Caco-2 (cell line): Measurements from ENCODE around the gene TMEM131. TPM values are rescaled to one million over a fixed set of nuclear protein-coding genes. Genes with fewer than 3 reads are reported as not detected.
"Not testable (repeated sequence)": the region's sequence is repeated elsewhere in the genome, so short reads cannot be mapped to it uniquely, and the experiment has no call there.

Source experiments
- BruUV-seq: library from RNA; stranded (reverse); fragments of 400-500 nt; replicated peaks from 2 replicates; lab custom pipeline; 2021; lab: Mats Ljungman, UMichigan
- CTCF ChIA-PET: fragments of 300-600 bp; sonication (Branson Sonifier 250); formaldehyde crosslinking; loops from one replicate; lab custom pipeline; 2022; ENCODE audit warnings: antibody characterized with exemption; lab: Charles Lee
- POLR2A ChIA-PET: fragments of 300-600 bp; sonication (Branson Sonifier 250); formaldehyde crosslinking; loops from one replicate; lab custom pipeline; 2022; ENCODE audit warnings: antibody characterized with exemption; lab: Charles Lee
- DNase-seq, 2 experiments: peaks; one replicate each; pipeline versions ENCODE4 v3.0.0 to v3.0.0-alpha.2; 2020 to 2022
- H3K27me3 ChIP-seq: replicated peaks from 2 replicates; pipeline ENCODE4 v1.6.0; 2011; ENCODE audit warnings: low read length; ENCODE audit not compliant: control insufficient read depth, insufficient read depth
- H3K36me3 ChIP-seq: 2 replicates; pipeline ENCODE4 v1.5.1; 2011; ENCODE audit warnings: low read length; ENCODE audit not compliant: control insufficient read depth, insufficient read depth
- H3K4me1 ChIP-seq: fragments of 250-450 bp; sonication (Bioruptor Pico); 2 replicates; pipeline ENCODE4 v1.5.1; 2020; ENCODE audit warnings: mild to moderate bottlenecking
- H3K4me3 ChIP-seq: 2 replicates; pipeline ENCODE4 v1.5.1; 2011; ENCODE audit warnings: low read depth, mild to moderate bottlenecking, control low read depth, low read length
- H3K9me3 ChIP-seq: fragments of 250-450 bp; sonication (Bioruptor Pico); 2 replicates; pipeline ENCODE4 v1.5.1; 2020; ENCODE audit warnings: mild to moderate bottlenecking, moderate library complexity
- H3K27ac Mint-ChIP-seq: one replicate; pipeline ENCODE4 v1.8.0; 2022; ENCODE audit warnings: mixed read lengths; ENCODE audit not compliant: unreplicated experiment
- H3K27me3 Mint-ChIP-seq: one replicate; pipeline ENCODE4 v1.8.0; 2022; ENCODE audit warnings: mixed read lengths; ENCODE audit not compliant: insufficient read depth, unreplicated experiment
- H3K36me3 Mint-ChIP-seq: one replicate; pipeline ENCODE4 v1.8.0; 2022; ENCODE audit warnings: mild to moderate bottlenecking, mixed read lengths; ENCODE audit not compliant: insufficient read depth, unreplicated experiment
- H3K4me1 Mint-ChIP-seq: one replicate; pipeline ENCODE4 v1.8.0; 2022; ENCODE audit warnings: low read depth, mixed read lengths; ENCODE audit not compliant: unreplicated experiment
- H3K4me3 Mint-ChIP-seq: one replicate; pipeline ENCODE4 v1.8.0; 2022; ENCODE audit warnings: mild to moderate bottlenecking, moderate library complexity, mixed read lengths; ENCODE audit not compliant: unreplicated experiment
- H3K9me3 Mint-ChIP-seq: one replicate; pipeline ENCODE4 v1.8.0; 2022; ENCODE audit warnings: mixed read lengths; ENCODE audit not compliant: unreplicated experiment
- intact Hi-C: fragments of 100-400 bp; cut with micrococcal nuclease; formaldehyde crosslinking; loops from one replicate; pipeline ENCODE4 v1.10.0; 2022; ENCODE audit not compliant: unreplicated experiment
- total RNA-seq: library from RNA; stranded (reverse); gene quantifications from 2 replicates; pipeline ENCODE4 v1.2.3, GENCODE V29; 2022
- TF ChIP-seq, protein P1 (sequence below), 2 experiments: fragments of 200-600 bp in 1 of 2; IDR thresholded peaks; 1 replicate in 1 of 2; 2 replicates in 1 of 2; pipeline versions ENCODE4 v1.5.1 to v1.8.0; 2011 to 2022; ENCODE audit warnings: antibody characterized with exemption in 1 of 2, control low read depth in 1 of 2, inconsistent platforms in 1 of 2, low read depth in 1 of 2, low read length in 1 of 2, mild to moderate bottlenecking in 1 of 2, moderate library complexity in 1 of 2; ENCODE audit not compliant: insufficient read depth in 1 of 2, severe bottlenecking in 1 of 2, unreplicated experiment in 1 of 2

Gene TMEM131
- total RNA-seq, 1 experiment from 2014 or later, result 36.3 TPM

- Mint-ChIP-seq H3K27ac (peak overlapping the region; percentile 48), H3K4me3 (no peak overlapping the region), H3K4me1 (peaks cover 34% of the 10 kb centered on the region), H3K9me3 (no peaks in the 10 kb centered on the region), H3K36me3 (no peaks in the 10 kb centered on the region), H3K27me3 (no peaks in the 10 kb centered on the region)
- ChIA-PET POLR2A (no interaction called here), CTCF (interaction anchor here (2.1 kb wide), 1 partner anchor 13 kb away, joined by 5 read pairs; no protein-coding TSS in a partner anchor)
- no TSS peak for BruUV-seq
- TF ChIP-seq, protein P1, sequence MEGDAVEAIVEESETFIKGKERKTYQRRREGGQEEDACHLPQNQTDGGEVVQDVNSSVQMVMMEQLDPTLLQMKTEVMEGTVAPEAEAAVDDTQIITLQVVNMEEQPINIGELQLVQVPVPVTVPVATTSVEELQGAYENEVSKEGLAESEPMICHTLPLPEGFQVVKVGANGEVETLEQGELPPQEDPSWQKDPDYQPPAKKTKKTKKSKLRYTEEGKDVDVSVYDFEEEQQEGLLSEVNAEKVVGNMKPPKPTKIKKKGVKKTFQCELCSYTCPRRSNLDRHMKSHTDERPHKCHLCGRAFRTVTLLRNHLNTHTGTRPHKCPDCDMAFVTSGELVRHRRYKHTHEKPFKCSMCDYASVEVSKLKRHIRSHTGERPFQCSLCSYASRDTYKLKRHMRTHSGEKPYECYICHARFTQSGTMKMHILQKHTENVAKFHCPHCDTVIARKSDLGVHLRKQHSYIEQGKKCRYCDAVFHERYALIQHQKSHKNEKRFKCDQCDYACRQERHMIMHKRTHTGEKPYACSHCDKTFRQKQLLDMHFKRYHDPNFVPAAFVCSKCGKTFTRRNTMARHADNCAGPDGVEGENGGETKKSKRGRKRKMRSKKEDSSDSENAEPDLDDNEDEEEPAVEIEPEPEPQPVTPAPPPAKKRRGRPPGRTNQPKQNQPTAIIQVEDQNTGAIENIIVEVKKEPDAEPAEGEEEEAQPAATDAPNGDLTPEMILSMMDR (IDR thresholded peaks at IDR 0.05; ENCODE audit: insufficient read depth in 1 of 2, low read depth in 1 of 2, low read length in 1 of 2, severe bottlenecking in 1 of 2, unreplicated experiment in 1 of 2), result no peak
- peaks cover 30% of the 10 kb centered on the region for H3K4me1 ChIP-seq
- DNase-seq, result no peak
- H3K4me3 ChIP-seq, result no peak overlapping the region
- H3K27me3 ChIP-seq, result no peaks in the 10 kb centered on the region
- H3K36me3 ChIP-seq, result no peaks in the 10 kb centered on the region
- intact Hi-C loops, result no loop called here
- H3K9me3 ChIP-seq, result no peaks in the 10 kb centered on the region
Measured at GRCh38 chr2:97712693-97713295, 283.0 kb downstream of the TMEM131 start.

- H3K9me3 ChIP-seq, H3K9me3 Mint-ChIP-seq, H3K27me3 Mint-ChIP-seq, H3K27me3 ChIP-seq, H3K36me3 Mint-ChIP-seq, POLR2A ChIA-PET, DNase-seq, H3K4me3 ChIP-seq, intact Hi-C loops, BruUV-seq, H3K36me3 ChIP-seq: not testable (repeated sequence)
- CTCF ChIA-PET, result interaction anchor here (2.1 kb wide), 1 partner anchor 12 kb away, joined by 5 read pairs; no protein-coding TSS in a partner anchor
- H3K4me3 Mint-ChIP-seq, result peak overlapping the region; percentile 43
- peak overlapping the region; percentile 48 for H3K27ac Mint-ChIP-seq
- H3K4me1 ChIP-seq, result peaks cover 30% of the 10 kb centered on the region
- peaks cover 34% of the 10 kb centered on the region for H3K4me1 Mint-ChIP-seq
Measured at GRCh38 chr2:97712175-97712574, 283.6 kb downstream of the TMEM131 start.

DNA sequence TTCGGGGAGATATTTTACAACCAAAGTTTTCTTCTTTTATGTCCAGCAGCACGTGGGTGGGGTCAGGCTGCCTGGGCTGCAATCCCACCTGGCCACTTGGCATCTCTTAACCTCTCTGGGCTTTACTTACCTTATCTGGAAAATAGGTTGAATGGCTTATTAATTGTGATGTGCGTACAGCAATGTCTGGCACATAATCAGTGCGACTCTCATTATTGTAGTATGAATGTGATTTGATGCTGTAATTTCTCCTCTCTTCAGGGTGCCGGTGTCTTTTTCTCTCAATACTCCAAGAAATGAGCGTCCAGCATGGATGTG, 284.4 kb downstream of the TMEM131 start:
- H3K4me3 Mint-ChIP-seq, result no peak overlapping the region
- H3K9me3 ChIP-seq, result no peaks in the 10 kb centered on the region
- H3K27ac Mint-ChIP-seq, result peak overlapping the region; percentile 48
- POLR2A ChIA-PET, result no interaction called here
- no peaks in the 10 kb centered on the region for H3K27me3 ChIP-seq
- no peaks in the 10 kb centered on the region for H3K36me3 ChIP-seq
- no peaks in the 10 kb centered on the region for H3K36me3 Mint-ChIP-seq
- H3K27me3 Mint-ChIP-seq, result no peaks in the 10 kb centered on the region
- CTCF ChIA-PET, result no interaction called here
- peaks cover 30% of the 10 kb centered on the region for H3K4me1 ChIP-seq
- BruUV-seq, result no TSS peak
- no peak overlapping the region for H3K4me3 ChIP-seq
- H3K4me1 Mint-ChIP-seq, result peaks cover 31% of the 10 kb centered on the region
- no peaks in the 10 kb centered on the region for H3K9me3 Mint-ChIP-seq
- TF ChIP-seq, protein P1 (IDR thresholded peaks at IDR 0.05; ENCODE audit: insufficient read depth in 1 of 2, low read depth in 1 of 2, low read length in 1 of 2, severe bottlenecking in 1 of 2, unreplicated experiment in 1 of 2), result no peak
- intact Hi-C loops, result no loop called here
- DNase-seq, result no peak
